ENCODE data around the gene VSTM4.

DNA sequence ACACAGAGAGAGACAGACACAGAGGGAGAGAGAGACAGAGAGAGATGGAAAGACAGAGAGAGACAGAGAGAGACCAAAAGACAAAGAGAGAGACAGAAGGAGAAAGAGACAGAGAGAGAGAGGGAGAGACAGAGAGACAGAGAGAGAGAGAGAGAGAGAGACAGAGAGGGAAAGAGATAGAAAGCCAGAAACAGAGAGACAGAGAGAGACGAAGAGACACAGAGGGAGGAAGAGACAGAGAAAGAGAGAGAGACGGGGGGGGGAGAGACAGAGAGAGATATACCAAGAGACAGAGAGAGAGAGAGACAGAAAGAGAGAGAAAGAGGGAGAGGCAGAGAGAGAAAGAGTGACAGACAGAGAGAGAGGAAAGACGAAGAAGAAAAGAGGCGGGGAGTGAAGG lies 10.2 kb downstream of the VSTM4 start:
- TF ChIP-seq, protein P1, sequence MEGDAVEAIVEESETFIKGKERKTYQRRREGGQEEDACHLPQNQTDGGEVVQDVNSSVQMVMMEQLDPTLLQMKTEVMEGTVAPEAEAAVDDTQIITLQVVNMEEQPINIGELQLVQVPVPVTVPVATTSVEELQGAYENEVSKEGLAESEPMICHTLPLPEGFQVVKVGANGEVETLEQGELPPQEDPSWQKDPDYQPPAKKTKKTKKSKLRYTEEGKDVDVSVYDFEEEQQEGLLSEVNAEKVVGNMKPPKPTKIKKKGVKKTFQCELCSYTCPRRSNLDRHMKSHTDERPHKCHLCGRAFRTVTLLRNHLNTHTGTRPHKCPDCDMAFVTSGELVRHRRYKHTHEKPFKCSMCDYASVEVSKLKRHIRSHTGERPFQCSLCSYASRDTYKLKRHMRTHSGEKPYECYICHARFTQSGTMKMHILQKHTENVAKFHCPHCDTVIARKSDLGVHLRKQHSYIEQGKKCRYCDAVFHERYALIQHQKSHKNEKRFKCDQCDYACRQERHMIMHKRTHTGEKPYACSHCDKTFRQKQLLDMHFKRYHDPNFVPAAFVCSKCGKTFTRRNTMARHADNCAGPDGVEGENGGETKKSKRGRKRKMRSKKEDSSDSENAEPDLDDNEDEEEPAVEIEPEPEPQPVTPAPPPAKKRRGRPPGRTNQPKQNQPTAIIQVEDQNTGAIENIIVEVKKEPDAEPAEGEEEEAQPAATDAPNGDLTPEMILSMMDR (IDR thresholded peaks at IDR 0.05), result no peak
- TF ChIP-seq POLR2A (IDR thresholded peaks at IDR 0.05), result no peak

Data from adrenal gland (tissue), 5 donors.